ENCODE data around the gene CHCHD6. TPM values are rescaled to one million over a fixed set of nuclear protein-coding genes. Genes with fewer than 3 reads are reported as not detected.
A peak's percentile ranks its signal among the peaks of the same experiment; 100 is the strongest.

CHCHD6 gene
- total and polyA plus RNA-seq, 4 donors: 22.5 to 70.2 (median 49.7) TPM

DNA sequence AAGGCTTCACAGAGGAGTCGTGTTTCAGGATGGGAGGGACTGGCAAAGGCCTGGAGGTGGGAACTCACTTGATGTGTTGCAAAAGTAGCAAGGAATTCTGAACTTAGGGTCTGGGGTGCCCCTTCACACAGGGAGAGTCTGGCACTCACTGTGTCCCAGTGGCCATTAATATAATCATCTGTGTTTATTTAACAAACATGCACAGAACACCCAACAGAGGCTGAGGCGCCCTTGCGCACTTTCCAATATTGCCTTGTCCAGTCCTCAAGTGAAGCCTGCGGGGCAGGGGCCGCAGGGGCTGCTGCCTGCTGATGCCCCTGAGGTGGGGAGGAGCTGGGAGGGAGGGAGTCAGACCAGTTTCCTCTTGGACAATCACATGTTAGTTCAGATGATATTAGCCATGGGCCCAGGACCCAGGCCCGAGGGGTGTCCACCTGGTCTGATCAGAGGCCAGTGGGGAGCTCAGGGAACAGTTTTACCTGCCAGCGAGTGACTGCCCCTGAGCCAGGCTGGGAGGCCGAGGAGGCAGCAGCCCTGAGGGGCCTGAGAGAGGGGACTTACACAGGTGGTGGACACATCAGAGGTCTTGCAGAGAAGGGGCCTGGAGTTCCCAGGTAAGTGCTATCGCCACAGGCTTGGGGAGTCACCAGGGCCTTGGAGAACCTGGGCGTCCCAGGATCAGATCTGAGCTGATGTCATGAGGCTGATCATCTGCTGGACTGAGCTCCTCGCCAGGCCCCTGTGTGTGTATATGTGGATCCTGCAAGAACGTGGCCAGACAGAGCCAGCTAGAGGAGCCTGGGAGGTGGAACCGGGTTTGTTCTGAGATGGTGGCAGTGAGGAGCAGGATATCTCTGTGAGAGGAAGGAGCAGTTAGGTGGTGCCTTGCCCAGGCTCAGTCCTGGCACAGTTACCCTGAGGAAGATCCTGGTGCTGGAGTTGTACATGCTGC lies 35.3 kb upstream of the CHCHD6 start:
- no peak overlapping the region for H3K27ac ChIP-seq (ENCODE audit: low read depth, low read length)
- H3K9me3 ChIP-seq (ENCODE audit: control insufficient read depth, insufficient read depth, low read length): no peaks in the 10 kb centered on the region
- H3K27me3 ChIP-seq (ENCODE audit: control insufficient read depth, insufficient read depth, low read length): no peaks in the 10 kb centered on the region
- H3K36me3 ChIP-seq (ENCODE audit: control insufficient read depth, insufficient read depth, low read length): no peaks in the 10 kb centered on the region
- H3K4me1 ChIP-seq (ENCODE audit: control insufficient read depth, insufficient read depth, low read length): peaks cover 6% of the 10 kb centered on the region
- H3K4me3 ChIP-seq (ENCODE audit: low read depth, low read length): no peak overlapping the region
- DNase-seq (ENCODE audit: low read depth in 4 of 6, low spot score in 6 of 6): no peak
- WGBS (ENCODE audit: insufficient coverage): 90% methylated on average over 10 of the region's 13 CpGs

DNA sequence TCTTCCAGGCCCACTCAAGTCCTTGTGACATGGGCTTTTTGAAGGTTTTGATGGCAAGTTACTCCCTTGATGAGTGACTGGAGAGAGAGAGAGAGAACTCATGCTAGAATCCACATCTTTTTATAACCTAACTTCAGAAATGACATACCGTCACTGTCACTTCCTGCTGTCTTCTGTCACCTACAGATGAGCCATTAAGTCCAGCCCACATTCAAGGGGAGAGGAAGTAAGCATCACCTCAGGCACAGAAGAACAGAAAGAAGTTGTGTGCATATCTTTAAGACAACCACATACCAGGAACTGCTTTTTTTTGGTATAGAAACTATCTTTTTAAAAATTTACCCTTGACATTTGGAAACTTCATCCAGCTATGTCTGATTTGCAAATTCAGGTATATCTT lies 32.5 kb upstream of the CHCHD6 start:
- Histone ChIP-seq H3K9me3 (ENCODE audit: control insufficient read depth, insufficient read depth, low read length) (no peaks in the 10 kb centered on the region), H3K27ac (ENCODE audit: low read depth, low read length) (no peak overlapping the region), H3K36me3 (ENCODE audit: control insufficient read depth, insufficient read depth, low read length) (no peaks in the 10 kb centered on the region), H3K4me3 (ENCODE audit: low read depth, low read length) (no peak overlapping the region), H3K4me1 (ENCODE audit: control insufficient read depth, insufficient read depth, low read length) (no peaks in the 10 kb centered on the region), H3K27me3 (ENCODE audit: control insufficient read depth, insufficient read depth, low read length) (no peaks in the 10 kb centered on the region)
- no CpG with 5 or more reads among the region's 1 CpG for WGBS (ENCODE audit: insufficient coverage)
- DNase-seq (ENCODE audit: low read depth in 4 of 6, low spot score in 6 of 6): no peak

DNA sequence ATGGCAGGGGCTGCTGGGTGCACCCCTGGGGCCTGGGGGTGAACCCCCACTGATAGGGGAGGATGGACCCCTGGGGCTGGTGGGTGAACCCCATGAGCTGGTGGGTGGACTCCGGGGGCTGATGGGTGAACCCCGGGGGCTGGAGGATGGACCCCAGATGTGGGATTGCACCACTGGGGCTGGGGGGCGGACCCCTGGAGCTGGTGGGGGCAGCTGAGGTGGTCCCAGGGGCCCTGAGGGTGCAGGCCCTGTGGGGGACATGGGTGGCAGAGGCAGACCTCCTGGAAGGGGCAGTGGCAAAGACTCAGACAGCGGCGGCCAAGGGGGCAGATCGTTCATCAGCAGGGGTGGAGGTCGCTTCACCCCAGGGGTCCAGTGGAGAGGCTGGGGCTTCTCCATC lies 31.7 kb upstream of the CHCHD6 start:
- no peaks in the 10 kb centered on the region for H3K9me3 ChIP-seq (ENCODE audit: control insufficient read depth, insufficient read depth, low read length)
- H3K27me3 ChIP-seq (ENCODE audit: control insufficient read depth, insufficient read depth, low read length): no peaks in the 10 kb centered on the region
- H3K27ac ChIP-seq (ENCODE audit: low read depth, low read length): no peak overlapping the region
- H3K36me3 ChIP-seq (ENCODE audit: control insufficient read depth, insufficient read depth, low read length): no peaks in the 10 kb centered on the region
- DNase-seq (ENCODE audit: low read depth in 4 of 6, low spot score in 6 of 6): no peak
- 88% methylated on average over 7 of the region's 7 CpGs for WGBS (ENCODE audit: insufficient coverage)
- H3K4me1 ChIP-seq (ENCODE audit: control insufficient read depth, insufficient read depth, low read length): no peaks in the 10 kb centered on the region
- H3K4me3 ChIP-seq (ENCODE audit: low read depth, low read length): no peak overlapping the region

DNA sequence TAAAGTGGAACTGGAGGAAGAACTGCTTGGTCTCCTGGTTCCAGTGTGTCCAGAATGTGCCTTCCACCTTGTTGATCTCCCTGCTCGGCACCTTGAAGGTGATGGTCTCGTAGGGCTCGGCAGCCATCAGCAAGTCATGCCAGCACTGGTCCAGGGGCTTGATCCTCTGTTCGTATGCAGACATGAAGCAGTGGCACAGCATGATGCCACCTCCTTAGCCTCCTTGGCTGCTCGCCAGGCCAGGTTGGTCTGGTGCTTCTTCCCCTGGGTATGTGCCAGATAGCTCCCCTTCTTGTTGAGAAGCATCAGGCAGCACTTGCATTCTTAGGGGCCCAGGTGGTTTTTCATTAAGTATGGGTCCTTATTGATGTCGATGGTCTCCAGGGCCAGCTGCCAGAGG lies 31.3 kb upstream of the CHCHD6 start:
- no peak overlapping the region for H3K27ac ChIP-seq (ENCODE audit: low read depth, low read length)
- no peaks in the 10 kb centered on the region for H3K27me3 ChIP-seq (ENCODE audit: control insufficient read depth, insufficient read depth, low read length)
- no peaks in the 10 kb centered on the region for H3K4me1 ChIP-seq (ENCODE audit: control insufficient read depth, insufficient read depth, low read length)
- no peaks in the 10 kb centered on the region for H3K9me3 ChIP-seq (ENCODE audit: control insufficient read depth, insufficient read depth, low read length)
- no peak for DNase-seq (ENCODE audit: low read depth in 4 of 6, low spot score in 6 of 6)
- H3K4me3 ChIP-seq (ENCODE audit: low read depth, low read length): no peak overlapping the region
- H3K36me3 ChIP-seq (ENCODE audit: control insufficient read depth, insufficient read depth, low read length): no peaks in the 10 kb centered on the region
- WGBS (ENCODE audit: insufficient coverage): 92% methylated on average over 6 of the region's 6 CpGs

- Histone ChIP-seq H3K27ac (ENCODE audit: low read depth, low read length) (no peak overlapping the region), H3K4me1 (ENCODE audit: control insufficient read depth, insufficient read depth, low read length) (peaks cover 18% of the 10 kb centered on the region), H3K9me3 (ENCODE audit: control insufficient read depth, insufficient read depth, low read length) (no peaks in the 10 kb centered on the region), H3K27me3 (ENCODE audit: control insufficient read depth, insufficient read depth, low read length) (peaks cover 8% of the 10 kb centered on the region), H3K4me3 (ENCODE audit: low read depth, low read length) (no peak overlapping the region), H3K36me3 (ENCODE audit: control insufficient read depth, insufficient read depth, low read length) (no peaks in the 10 kb centered on the region)
- WGBS (ENCODE audit: insufficient coverage): 74% methylated on average over 5 of the region's 7 CpGs
- DNase-seq (ENCODE audit: low read depth in 4 of 6, low spot score in 6 of 6): no peak
These were observed 26.9 kb upstream of the CHCHD6 start for GRCh38 chr3:126676919-126677705.

DNA sequence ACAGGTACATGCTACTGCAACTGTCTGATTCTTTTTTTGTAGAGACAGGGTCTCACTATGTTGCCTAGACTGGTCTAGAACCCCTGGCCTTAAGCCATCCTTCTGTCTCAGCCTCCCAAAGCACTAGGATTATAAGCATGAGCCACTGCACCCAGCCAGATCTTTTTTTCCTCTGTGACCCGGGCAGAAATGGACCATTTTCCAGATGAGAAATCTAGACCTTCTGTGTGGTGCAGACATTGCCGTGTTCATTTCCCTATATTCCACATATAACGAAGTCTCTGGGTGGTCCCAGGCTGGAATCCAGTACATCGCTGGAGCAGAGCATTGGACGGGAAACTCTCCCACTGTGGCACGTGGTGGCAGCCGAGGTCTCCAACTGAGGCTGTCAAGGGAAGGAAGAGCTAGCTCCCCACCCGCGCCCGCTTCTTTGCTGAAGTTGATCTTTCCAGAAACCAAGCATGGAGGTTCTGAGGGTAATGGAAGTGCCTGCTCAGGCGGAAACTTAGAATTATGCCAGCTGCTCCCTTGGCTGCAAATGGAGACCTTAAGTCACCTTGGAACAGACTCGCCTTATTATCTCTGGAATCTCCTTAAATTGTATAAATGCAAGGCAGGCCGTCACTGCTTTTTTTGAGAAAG lies 26.1 kb upstream of the CHCHD6 start:
- H3K4me3 ChIP-seq (ENCODE audit: low read depth, low read length): no peak overlapping the region
- H3K4me1 ChIP-seq (ENCODE audit: control insufficient read depth, insufficient read depth, low read length): peaks cover 18% of the 10 kb centered on the region
- H3K27ac ChIP-seq (ENCODE audit: low read depth, low read length): no peak overlapping the region
- no peaks in the 10 kb centered on the region for H3K36me3 ChIP-seq (ENCODE audit: control insufficient read depth, insufficient read depth, low read length)
- H3K9me3 ChIP-seq (ENCODE audit: control insufficient read depth, insufficient read depth, low read length): no peaks in the 10 kb centered on the region
- 81% methylated on average over 12 of the region's 13 CpGs for WGBS (ENCODE audit: insufficient coverage)
- peaks cover 8% of the 10 kb centered on the region for H3K27me3 ChIP-seq (ENCODE audit: control insufficient read depth, insufficient read depth, low read length)
- DNase-seq (ENCODE audit: low read depth in 4 of 6, low spot score in 6 of 6): peak in 2 of 6 donors; percentile 22 to 51

GRCh38 chr3:126678693-126679317 lies 25.2 kb upstream of the CHCHD6 start:
- H3K27me3 ChIP-seq (ENCODE audit: control insufficient read depth, insufficient read depth, low read length): peaks cover 8% of the 10 kb centered on the region
- peak in 1 of 6 donors; percentile 8 for DNase-seq (ENCODE audit: low read depth in 4 of 6, low spot score in 6 of 6)
- H3K4me3 ChIP-seq (ENCODE audit: low read depth, low read length): no peak overlapping the region
- H3K27ac ChIP-seq (ENCODE audit: low read depth, low read length): no peak overlapping the region
- peaks cover 23% of the 10 kb centered on the region for H3K4me1 ChIP-seq (ENCODE audit: control insufficient read depth, insufficient read depth, low read length)
- 29% methylated on average over 30 of the region's 30 CpGs for WGBS (ENCODE audit: insufficient coverage)
- no peaks in the 10 kb centered on the region for H3K9me3 ChIP-seq (ENCODE audit: control insufficient read depth, insufficient read depth, low read length)
- no peaks in the 10 kb centered on the region for H3K36me3 ChIP-seq (ENCODE audit: control insufficient read depth, insufficient read depth, low read length)

DNA sequence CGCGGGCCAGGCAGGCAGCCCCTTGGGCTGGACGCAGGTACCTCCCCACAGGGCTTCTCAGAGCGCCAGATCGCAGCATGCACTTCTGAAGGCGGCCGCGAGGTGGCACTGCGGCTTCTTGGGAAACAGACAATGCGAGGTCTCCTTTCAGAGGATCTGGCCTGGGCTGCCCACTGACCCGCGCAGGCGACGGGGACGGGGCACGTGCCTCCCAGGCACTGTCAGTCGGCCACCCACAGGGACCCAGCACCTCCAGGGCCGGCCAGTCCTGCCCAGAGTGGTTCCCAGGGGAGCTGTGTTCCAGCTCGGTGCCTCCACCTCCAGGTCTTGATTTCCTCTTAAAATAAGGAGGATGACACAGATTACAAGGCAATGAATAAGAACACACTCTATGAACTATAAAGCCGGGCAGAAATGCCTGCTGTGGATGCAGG lies 24.7 kb upstream of the CHCHD6 start:
- H3K27me3 ChIP-seq (ENCODE audit: control insufficient read depth, insufficient read depth, low read length): peaks cover 8% of the 10 kb centered on the region
- H3K4me3 ChIP-seq (ENCODE audit: low read depth, low read length): no peak overlapping the region
- H3K27ac ChIP-seq (ENCODE audit: low read depth, low read length): no peak overlapping the region
- 2% methylated on average over 19 of the region's 20 CpGs for WGBS (ENCODE audit: insufficient coverage)
- peaks cover 28% of the 10 kb centered on the region for H3K4me1 ChIP-seq (ENCODE audit: control insufficient read depth, insufficient read depth, low read length)
- peak in 5 of 6 donors; percentile 66 to 94 (median 70) for DNase-seq (ENCODE audit: low read depth in 4 of 6, low spot score in 6 of 6)
- no peaks in the 10 kb centered on the region for H3K9me3 ChIP-seq (ENCODE audit: control insufficient read depth, insufficient read depth, low read length)
- H3K36me3 ChIP-seq (ENCODE audit: control insufficient read depth, insufficient read depth, low read length): no peaks in the 10 kb centered on the region
